GM21717 (cell line): ENCODE data around the gene GMCL1.
"Not testable (repeated sequence)": the region's sequence is repeated elsewhere in the genome, so short reads cannot be mapped to it uniquely, and the experiment has no call there.

ENCODE experiments used
- ATAC-seq: cut with Tn5 transposase; IDR thresholded peaks from one replicate; pipeline ENCODE4 v1.9.1; 2021; ENCODE audit warnings: mild to moderate bottlenecking, moderate library complexity; ENCODE audit not compliant: unreplicated experiment

The GMCL1 gene

DNA sequence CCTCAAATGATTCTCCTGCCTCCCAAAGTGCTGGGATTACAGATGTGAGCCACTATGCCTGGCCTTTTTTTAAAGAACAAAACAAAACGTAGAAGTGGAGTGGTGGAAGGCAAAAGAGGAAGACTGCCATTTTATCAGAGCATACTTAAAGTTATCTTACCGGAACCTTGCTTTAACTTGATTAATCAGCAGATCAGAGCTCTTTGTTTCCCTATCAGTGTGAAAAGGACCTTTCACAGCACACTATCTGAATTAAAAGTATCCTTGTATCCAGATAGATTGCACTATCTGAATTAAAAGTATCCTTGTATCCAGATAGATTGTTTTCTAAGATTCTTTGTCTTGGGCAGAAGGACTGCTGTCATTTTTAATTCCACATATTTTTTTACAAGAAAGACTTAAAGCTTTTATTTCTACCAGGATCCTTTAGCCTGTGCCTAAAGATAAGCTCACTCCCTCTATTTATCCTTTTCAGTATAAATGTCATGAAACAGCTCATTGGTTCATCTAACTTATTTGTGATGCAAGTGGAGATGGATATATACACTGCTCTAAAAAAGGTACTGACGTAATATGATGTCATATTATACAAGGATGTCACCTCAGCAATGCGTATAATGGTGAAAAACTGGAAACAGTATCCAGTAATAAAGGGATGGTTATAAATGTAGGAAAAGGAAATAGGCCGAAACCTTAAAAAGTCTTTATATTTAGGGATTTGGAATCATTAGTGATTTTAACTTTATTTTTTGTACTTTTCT lies 17.8 kb downstream of the GMCL1 start:
- no peak for ATAC-seq

DNA sequence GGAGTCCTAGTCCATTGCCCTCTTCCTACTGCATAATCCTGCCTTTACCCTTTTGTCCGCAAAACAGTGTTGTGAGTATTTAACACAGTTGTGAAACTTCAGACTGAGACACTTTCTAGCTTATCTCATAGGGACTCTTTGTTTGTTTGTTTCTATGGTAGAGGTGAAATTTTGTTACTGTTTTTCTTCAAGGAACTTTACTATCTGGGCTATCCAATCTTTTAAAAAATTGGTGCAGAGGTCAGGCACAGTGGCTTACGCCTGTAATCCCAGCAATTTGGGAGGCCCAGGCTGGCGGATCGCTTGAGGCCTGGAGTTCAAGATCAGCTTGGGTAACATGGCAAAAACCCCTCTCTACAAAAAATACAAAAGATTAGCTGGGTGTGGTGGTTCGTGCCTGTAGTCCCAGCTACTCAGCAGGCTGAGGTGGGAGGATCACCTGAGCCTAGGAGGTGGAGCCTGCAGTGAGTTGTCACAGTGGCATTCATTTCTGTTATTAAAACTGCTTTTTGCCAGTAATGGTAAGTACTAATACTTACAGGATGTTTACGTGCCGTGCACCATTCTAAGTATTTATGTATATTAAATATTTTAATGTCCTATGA lies 18.8 kb downstream of the GMCL1 start:
- ATAC-seq = no peak

DNA sequence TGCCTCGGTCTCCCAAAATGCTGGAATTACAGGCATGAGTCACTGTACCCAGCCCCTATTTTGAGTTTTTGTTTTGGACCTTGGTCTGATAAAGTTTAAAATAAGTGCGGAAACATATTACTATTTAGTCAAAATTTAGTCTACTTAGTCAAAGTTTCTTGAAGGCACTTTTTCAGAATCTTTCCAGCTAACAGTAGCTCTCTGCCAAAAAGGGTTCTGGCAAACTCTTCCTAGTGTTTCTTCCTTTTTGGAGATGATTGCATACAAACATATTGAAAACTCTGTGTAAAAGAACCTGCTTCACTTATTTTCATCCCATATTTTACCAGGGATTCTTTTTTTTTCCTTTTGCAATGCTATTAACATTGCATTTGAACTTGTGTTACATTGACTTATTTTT lies 28.8 kb downstream of the GMCL1 start:
- ATAC-seq = no peak

GRCh38 chr2:69863298-69863697 lies 33.8 kb downstream of the GMCL1 start:
- no peak for ATAC-seq

DNA sequence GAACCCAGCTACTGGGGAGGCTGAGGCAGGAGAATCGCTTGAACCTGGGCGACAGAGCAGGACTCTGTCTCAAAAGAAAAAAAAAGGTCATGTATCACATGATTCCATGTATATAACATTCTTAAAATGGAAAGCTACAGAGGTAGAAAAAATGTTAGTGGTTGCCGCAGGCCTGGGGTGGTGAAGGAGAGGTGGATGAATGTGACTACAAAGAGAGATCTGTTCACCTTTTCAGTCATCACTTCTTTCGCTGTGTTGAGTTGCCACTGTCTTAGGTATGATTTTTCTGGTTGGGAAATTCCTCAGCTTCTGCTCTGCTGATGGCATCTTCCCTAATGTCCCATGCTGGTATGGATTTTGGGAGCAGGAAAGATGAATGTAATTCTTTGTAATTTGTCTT lies 59.0 kb downstream of the GMCL1 start:
- no peak for ATAC-seq

DNA sequence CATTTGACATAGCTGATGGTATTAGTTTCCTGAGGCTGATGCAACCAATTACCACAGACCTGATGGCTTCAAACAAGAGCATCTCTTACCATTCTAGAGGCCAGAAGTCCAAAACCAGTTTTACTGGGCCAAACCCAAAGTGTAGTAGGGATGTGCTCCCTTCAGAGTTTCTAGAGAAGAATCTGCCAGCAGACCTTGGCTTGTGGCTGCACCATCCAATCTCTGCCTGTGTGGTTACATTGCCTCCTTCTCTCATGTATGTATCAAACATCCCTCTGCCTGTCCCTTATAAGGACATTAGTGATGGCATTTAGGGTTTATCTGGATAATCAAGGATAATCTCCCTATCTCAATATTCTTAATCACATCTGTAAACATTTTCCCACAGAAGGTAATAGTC lies 59.8 kb downstream of the GMCL1 start:
- ATAC-seq = no peak

- ATAC-seq = no peak
These were observed 61.4 kb downstream of the GMCL1 start for GRCh38 chr2:69890881-69891280.

DNA sequence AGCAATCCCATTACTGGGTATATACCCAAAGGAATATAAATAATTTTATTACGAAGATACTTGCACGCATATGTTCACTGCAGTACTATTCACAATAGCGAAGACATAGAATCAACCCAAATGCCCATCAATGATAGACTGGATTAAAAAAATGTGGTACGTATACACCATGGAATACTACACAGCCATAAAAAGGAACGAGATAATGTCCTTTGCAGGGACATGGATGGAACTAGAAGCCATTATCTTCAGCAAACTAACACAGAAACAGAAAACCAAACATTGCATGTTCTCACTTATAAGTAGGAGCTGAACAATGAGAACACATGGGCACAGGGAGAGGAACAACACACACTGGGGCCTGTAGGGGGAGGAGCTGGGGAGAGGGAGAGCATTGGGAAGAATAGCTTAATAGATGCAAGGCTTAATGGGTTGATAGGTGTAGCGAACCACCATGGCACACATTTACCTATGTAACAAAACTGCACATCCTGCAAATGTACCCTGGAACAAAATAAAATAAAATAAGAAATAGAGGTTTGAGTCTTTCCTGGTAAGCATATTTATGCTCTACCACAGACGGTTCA lies 63.5 kb downstream of the GMCL1 start:
- not testable (repeated sequence) for ATAC-seq

DNA sequence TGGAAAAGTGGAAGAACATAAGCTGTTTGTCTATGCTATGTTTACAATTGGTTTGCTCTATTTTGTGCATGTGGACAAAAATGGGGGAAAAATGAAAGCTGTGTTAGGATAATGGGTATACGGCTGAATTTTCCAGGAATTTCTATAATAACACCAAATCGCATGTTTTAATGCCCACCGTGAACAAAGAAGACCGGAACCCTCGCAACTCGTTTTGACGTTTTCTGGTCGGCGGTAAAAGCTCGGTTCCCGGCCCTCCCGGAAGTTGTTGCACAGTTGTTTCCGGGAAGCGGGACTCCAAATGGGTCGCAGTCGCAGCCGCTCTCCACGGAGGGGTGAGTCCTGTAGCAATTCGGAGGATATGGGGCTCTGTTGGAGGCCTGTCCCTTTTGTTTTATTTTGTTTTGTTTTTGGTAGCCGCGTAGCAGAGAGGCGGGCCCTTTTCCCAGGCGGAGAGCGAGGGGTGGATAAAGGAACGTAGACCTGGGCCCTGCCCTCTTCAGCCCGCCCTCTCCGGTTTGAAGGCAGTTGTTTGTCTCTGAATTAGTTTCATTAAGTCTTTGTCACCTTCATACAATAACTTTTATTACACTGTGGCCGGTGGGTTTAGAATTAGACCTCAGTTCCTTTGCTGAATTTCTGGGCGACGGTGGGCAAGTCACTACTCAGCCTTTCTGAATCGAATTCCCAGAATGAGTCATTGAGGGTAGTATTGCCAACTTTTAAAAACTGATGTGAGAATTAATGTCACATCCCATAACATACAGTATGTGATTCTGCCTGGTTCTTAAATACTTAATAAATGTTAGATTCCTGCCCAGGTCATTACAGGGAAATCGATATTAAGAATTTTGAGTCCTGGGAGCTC lies 64.5 kb downstream of the GMCL1 start, which contains the start of gene SNRNP27:
TSS of gene SNRNP27 (plus strand) at position 273 of the 868 bp plus-strand sequence. CDS start at position 302, 29 bp downstream.
- peak; percentile 53 for ATAC-seq

GRCh38 chr2:69894737-69895136 lies 65.3 kb downstream of the GMCL1 start:
- not testable (repeated sequence) for ATAC-seq

DNA sequence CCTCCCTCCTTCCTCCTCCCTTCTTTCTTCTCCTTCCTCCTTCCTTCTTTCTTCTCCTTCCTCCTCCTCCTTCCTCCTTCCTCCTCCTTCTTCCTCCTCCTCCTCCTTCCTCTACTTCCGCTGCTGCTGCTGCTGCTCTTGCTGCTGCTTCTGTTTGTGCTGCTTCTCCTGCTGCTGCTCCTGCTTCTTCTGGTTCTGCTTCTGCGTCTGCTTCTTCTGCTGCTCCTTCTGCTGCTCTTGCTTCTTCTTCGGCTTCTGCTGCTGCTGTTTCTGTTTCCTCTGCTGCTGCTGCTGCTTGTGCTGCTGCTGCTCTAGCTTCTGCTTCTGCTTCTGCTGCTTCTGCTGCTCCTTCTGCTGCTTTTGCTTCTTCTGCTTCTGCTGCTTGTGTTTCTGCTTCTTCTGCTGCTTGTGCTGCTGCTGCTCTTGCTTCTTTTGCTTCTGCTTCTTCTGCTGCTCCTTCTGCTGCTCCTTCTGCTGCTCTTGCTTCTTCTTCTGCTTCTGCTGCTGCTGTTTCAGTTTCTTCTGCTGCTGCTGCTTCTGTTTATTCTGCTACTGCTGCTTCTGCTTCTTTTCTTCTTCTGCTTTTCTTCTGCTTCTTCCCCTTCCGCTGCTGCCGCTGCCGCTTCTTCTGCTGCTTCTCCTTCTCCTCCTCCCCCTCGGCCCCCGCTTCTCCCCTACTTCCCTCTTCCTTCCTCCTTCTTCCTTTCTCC lies 72.9 kb downstream of the GMCL1 start:
- no peak for ATAC-seq

- no peak for ATAC-seq
These were observed 77.8 kb downstream of the GMCL1 start for GRCh38 chr2:69907216-69907615.

DNA sequence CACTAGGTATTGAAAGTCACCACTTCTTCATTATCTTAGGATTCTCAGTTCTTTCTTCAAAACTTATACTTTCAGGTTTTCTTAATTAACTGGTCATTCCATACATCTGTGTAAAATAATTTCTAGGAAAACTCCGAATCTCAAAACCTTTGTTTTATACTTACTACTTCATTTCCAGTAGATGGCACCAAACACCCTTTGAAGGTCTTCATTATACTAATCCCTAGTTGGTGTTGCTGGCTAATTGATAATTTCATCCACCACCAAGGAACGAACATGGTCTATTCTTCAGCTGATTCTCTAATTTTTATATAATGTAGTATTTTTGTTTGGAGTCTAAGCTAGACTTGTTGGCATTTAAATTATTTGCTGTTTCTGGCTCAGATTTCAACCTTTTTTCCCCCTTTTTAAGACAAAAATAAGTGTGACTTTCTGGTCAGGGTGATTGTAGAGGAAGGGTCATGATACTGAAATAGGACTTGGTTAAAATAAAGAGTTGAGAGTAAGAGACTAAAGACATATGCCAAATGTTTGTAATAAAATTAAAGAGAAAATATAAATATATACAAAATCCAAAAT lies 82.6 kb downstream of the GMCL1 start:
- ATAC-seq = no peak

- ATAC-seq = peak; percentile 89
These were observed 84.9 kb downstream of the GMCL1 start for GRCh38 chr2:69914164-69914949.

GRCh38 chr2:69914950-69915945 lies 85.8 kb downstream of the GMCL1 start, which contains the start of gene MXD1:
Gene MXD1 (plus strand): TSS chr2:69915109. CDS start chr2:69915331, 222 bp downstream.
- peak; percentile 4 for ATAC-seq

- ATAC-seq = no peak
These were observed 86.6 kb downstream of the GMCL1 start for GRCh38 chr2:69916106-69916505.

DNA sequence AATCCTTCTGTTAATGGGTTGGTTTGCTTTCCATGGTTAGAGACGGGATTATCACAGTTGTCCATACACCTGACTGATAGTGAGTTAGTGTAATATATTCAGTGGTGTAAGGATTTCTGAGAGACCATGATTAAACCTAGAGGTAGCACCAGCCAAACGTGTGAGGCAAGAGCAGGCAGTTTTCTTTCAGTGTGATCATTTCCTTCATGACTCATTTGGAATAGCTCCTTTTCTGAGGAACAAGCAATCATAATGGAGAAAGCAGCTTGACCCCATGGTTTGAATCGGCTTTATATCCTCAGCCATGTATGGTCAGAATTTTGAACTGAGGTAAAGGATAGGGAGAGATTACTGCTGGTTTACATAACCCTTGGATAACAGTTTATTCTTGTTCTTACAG lies 88.4 kb downstream of the GMCL1 start:
- ATAC-seq = no peak

DNA sequence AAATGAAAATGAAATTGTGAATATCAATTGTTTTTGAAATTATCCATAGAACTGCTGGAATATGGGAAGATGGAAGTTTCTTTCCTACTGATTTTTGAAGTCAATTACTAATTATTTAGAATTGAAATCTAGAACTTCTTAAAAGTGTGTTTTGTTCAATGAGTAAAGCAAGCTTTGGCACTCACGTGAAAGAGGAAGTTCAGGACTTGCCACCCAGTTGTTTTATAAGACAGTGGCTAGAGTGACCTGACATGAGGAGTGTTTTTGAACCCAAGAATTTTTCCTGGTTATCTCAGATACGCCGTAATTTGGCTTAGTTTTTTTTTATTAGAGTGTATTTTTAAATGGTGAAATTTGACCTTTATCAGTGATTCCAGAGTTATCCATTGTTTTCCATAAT lies 88.9 kb downstream of the GMCL1 start:
- ATAC-seq = no peak
